ENCODE data around the gene GGN.

- TF ChIP-seq POLR2A (IDR thresholded peaks at IDR 0.05; ENCODE audit: low read length) (no peak), GATA1 (IDR thresholded peaks at IDR 0.05; ENCODE audit: low read depth, low read length) (no peak)
Observed at GRCh38 chr19:38411041-38411712, 23.3 kb upstream of the GGN start.

Measured in erythroblast (primary cell).